Measurements from ENCODE around the gene MPDU1. TPM values are rescaled to one million over a fixed set of nuclear protein-coding genes. Genes with fewer than 3 reads are reported as not detected.
A peak's percentile ranks its signal among the peaks of the same experiment; 100 is the strongest.

The MPDU1 gene
- total and polyA plus RNA-seq, 10 of the 15 experiments (the other 5 are each of a cell fraction or from before 2014, with no cell fraction given): 3.6 to 138 (median 78.9) TPM

- no peak for TF ChIP-seq ZBTB33 (IDR thresholded peaks at IDR 0.05)
- TF ChIP-seq NRF1 (conservative IDR thresholded peaks at IDR 0.05; ENCODE audit: low read depth, low read length): peak; percentile 68
- TF ChIP-seq STAT3 (IDR thresholded peaks at IDR 0.05; ENCODE audit: low read depth, low read length): no peak
- TF ChIP-seq ZNF592 (IDR thresholded peaks at IDR 0.05): no peak
- no peak for TF ChIP-seq ZNF217 (IDR thresholded peaks at IDR 0.05)
- no peak for TF ChIP-seq ZNF274 (IDR thresholded peaks at IDR 0.05; ENCODE audit: insufficient read depth, insufficient read length)
- no peak for TF ChIP-seq RBBP5 (conservative IDR thresholded peaks at IDR 0.05)
- TF ChIP-seq IRF3 (IDR thresholded peaks at IDR 0.05): no peak
- TF ChIP-seq SMC3 (IDR thresholded peaks at IDR 0.05; ENCODE audit: borderline replicate concordance, low read length): no peak
- no peak for TF ChIP-seq WRNIP1 (IDR thresholded peaks at IDR 0.05; ENCODE audit: borderline replicate concordance, low read depth, low read length)
- peak in 1 of 2 experiments; percentile 73; a peak in 2 of 4 replicates for TF ChIP-seq SRF (IDR thresholded peaks at IDR 0.05; ENCODE audit: low read depth in 2 of 2, low read length in 2 of 2)
- no peak for TF ChIP-seq ZNF384 (IDR thresholded peaks at IDR 0.05; ENCODE audit: borderline replicate concordance, low read depth, low read length)
- TF ChIP-seq MTA3 (IDR thresholded peaks at IDR 0.05; ENCODE audit: borderline replicate concordance, low read length): no peak
- TF ChIP-seq BACH1 (IDR thresholded peaks at IDR 0.05; ENCODE audit: borderline replicate concordance): peak; percentile 60
- TF ChIP-seq HDAC2 (IDR thresholded peaks at IDR 0.05): no peak
- TF ChIP-seq RELB (IDR thresholded peaks at IDR 0.05; ENCODE audit: low read depth): no peak
- TF ChIP-seq ATF3 (IDR thresholded peaks at IDR 0.05; ENCODE audit: borderline replicate concordance, extremely low read depth, low read depth, low read length): peak; percentile 35; the same call in 1 of the 2 replicates
- no peak for TF ChIP-seq SPI1 (IDR thresholded peaks at IDR 0.05; ENCODE audit: borderline replicate concordance, insufficient read depth, low read depth, low read length)
Measured at GRCh38 chr17:7561589-7562207, 22.0 kb upstream of the MPDU1 start, which contains the start of gene SENP3 (continued).

Measured in GM12878 (cell line).